Measurements from ENCODE around the gene ALAS2.
"Not testable (repeated sequence)": the region's sequence is repeated elsewhere in the genome, so short reads cannot be mapped to it uniquely, and the experiment has no call there.

ALAS2 gene

DNA sequence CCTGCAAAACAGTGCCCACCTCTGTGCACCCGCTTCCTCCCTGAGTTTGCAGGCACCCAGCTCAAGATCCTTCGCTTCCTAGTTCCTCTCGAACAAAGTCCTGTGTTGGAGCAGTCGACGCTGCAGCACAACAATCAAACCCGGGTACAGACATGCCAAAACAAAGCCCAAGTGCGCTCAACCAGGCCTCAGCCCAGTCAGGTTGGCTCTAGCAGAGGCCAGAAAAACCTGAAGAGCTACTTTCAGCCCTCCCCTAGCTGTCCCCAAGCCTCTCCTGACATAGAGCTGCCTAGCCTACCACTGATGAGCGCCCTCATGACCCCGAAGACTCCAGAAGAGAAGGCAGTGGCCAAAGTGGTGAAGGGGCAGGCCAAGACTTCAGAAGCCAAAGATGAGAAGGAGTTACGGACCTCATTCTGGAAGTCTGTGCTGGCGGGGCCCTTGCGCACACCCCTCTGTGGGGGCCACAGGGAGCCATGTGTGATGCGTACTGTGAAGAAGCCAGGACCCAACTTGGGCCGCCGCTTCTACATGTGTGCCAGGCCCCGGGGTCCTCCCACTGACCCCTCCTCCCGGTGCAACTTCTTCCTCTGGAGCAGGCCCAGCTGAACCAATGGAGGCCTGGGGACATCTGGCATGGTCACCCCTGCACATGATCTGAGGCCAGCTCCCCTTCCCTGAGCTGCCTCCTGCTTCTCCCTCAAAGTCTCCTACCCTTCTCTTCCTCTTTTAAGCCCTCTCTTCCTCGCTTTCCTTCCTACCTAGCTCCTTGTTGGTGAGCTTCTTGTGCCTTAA, 23.8 kb downstream of the ALAS2 start:
- in situ Hi-C loops (cut with HindIII; ENCODE audit: low sequenced_read_pairs): no loop called here

- in situ Hi-C loops (cut with HindIII; ENCODE audit: low sequenced_read_pairs): no loop called here
Observed at GRCh38 chrX:55005256-55005655, 25.5 kb downstream of the ALAS2 start.

DNA sequence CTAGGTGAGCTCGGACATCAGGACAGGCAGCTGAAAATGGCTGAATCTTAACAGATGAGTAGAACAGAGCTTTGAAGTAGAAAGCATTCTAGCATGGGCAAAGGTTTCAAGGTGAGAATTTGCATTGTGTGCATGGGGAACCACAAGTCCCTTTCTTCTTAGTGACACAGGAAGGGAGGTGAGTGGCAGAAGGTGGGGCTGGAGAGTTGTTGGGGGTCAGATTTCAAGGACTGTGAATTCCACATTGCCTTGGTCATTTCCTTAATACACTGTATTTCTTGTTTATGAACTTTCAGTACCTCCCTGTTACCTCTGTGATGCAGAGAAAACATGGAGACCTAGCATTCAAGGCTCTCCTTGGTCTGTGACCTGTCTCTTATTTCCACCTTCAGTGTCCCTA, 26.5 kb downstream of the ALAS2 start:
- in situ Hi-C loops (cut with HindIII; ENCODE audit: low sequenced_read_pairs): no loop called here

DNA sequence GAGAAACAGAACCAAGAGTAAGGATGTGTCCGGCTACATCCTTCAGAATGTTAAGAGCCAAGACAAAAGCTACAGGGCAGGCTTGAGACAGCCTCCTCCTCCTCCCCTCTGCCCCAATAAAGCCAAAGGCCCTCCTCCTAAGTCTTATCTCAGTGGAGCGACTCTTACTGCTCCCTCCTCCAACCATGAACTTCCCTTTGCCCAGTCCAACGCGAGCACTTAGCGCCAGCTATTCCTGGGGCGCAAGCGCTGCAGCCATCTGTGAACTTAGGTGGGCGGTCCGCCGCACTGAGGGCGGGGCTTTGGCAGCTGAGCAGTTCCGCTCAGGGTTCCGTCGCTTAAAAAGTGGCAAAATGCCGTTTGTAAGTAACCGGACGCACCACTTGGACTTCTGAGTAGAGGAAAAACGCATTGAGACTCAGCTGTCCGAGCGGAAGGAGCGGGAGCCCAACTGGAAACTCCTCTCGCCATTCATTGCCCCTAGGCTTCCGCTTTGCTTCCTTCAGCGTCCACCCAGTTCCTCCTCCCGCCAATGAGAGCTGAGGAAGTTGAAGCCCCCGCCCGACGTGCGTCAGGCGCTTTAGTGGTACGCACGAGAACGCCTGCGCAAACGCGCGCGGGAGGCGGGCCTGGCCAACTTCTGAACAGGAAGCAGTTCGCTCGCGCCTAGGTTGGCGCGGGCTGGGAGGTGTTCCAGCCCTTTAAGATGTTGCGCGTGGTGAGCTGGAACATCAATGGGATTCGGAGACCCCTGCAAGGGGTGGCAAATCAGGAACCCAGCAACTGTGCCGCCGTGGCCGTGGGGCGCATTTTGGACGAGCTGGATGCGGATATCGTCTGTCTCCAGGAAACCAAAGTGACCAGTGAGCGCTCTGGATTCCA, 30.8 kb downstream of the ALAS2 start, which contains the start of gene APEX2:
TSS of gene APEX2 (plus strand) at position 647 of the 882 bp plus-strand sequence. CDS start at position 707, 60 bp downstream.
- in situ Hi-C loops (cut with HindIII; ENCODE audit: low sequenced_read_pairs): no loop called here

DNA sequence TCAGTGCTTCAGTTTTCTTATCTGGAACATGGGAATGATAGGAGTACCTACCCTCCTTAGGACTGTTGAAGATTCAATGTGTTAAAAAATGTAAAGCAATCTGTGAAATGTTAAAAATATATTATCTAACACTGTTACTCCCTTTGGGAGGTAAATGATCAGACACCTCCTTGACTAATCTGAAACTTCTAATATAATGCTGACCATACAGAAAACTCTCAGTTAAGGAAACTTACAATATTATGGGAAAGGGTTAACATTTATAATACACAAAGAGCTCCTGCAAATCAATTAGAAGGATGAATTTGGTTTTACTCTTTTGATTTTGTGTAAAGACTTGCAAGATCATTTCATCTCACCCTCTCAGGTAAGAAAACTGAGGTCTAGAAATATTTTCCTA, 35.2 kb downstream of the ALAS2 start:
- in situ Hi-C loops (cut with HindIII; ENCODE audit: low sequenced_read_pairs): no loop called here

DNA sequence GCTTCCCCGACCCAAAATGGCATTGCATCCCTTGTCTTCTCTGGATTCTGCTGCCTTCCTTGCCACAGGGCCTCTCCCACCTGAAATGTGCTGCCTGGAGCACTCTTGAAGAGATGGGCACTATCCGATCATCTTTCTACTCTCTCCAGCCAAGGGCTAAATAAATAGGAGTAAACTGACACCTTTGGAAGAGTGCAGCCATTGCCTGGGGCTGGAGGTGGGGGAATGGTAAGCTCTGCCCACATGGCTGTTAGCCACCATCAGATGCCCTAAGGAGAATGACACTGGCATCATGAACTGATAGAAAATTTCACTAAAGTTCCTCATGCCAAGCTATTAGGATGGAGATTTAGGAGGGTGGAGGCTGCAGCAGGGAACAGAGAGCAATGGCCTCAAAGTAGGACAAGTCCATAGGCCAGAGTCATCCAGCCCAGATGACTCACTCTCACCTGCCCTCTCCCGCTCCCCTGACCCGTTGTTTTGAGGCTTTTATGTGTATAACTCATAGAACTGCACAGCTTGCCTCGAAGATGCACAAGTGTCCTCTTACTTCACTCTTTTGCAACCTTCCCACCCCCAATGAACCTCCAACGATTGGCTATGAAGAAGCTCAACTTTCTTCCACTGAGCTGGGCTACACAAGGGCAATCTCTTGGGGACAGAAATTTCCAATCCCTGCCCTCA, 36.0 kb downstream of the ALAS2 start:
- in situ Hi-C loops (cut with HindIII; ENCODE audit: low sequenced_read_pairs): no loop called here

- in situ Hi-C loops (cut with HindIII; ENCODE audit: low sequenced_read_pairs): no loop called here
Observed at GRCh38 chrX:54994099-54994498, 36.7 kb downstream of the ALAS2 start, which contains the start of gene PFKFB1. Gene PFKFB1, minus strand, starts transcription at chrX:54994188. Its CDS starts 181 bp downstream, at chrX:54994007.

- in situ Hi-C loops (cut with HindIII; ENCODE audit: low sequenced_read_pairs): no loop called here
Observed at GRCh38 chrX:54992911-54993622, 37.7 kb downstream of the ALAS2 start.

DNA sequence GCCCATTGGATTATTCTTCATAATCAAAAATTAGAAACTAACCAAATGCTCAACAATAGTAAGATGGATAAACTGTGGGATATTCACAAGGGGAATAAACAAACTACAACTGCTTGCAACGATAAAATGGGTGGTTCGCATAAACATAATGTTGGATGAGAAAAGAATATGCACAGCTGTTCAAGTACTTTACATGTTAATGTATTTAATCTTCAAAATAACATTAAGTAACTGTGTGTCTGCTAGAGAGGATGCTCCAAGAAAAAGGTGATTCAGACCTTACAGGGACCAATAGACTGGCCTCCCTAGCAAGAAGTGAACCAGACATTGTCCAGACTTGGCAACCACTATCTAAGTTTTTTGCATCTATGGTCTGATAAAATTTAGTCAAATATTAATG, 39.1 kb downstream of the ALAS2 start:
- in situ Hi-C loops (cut with HindIII; ENCODE audit: low sequenced_read_pairs): no loop called here

DNA sequence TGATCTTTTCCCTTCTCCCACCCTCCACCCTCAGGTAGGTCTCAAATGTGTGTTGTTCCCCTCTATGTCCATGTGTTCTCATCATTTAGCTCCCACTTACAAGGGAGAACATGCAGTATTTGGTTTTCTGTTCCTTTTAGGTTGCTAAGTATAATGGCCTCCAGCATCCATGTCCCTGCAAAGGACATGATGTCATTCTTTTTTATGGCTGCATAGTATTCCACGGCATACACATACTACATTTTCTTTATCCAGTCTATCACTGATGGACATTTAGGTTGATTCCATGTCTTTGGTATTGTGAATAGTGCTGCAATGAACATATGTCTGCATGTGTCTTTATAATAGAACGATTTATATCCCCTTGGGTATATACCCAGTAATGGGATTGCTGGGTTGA, 47.5 kb downstream of the ALAS2 start:
- in situ Hi-C loops (cut with HindIII; ENCODE audit: low sequenced_read_pairs): not testable (repeated sequence)

DNA sequence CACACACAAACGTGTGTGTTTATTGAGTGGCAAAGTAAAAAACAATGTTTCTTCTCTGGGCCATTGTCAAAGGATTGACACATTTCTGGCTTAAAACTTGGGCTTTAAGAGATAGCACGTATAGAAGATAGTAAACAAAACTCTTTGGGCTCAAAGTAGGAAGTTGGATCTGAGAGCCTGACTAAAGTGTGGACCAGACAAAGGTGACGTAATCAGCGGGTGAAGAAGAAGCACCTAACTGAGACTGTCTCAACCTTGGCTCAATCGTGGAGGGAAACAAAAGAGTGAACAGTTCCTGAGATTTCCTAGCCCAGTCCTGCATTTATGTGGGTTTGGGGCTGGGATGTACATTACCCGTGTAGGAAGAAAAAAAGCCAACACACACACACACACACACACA, 50.4 kb downstream of the ALAS2 start:
- in situ Hi-C loops (cut with HindIII; ENCODE audit: low sequenced_read_pairs): no loop called here

- in situ Hi-C loops (cut with HindIII; ENCODE audit: low sequenced_read_pairs): no loop called here
Observed at GRCh38 chrX:54979432-54979831, 51.3 kb downstream of the ALAS2 start.

DNA sequence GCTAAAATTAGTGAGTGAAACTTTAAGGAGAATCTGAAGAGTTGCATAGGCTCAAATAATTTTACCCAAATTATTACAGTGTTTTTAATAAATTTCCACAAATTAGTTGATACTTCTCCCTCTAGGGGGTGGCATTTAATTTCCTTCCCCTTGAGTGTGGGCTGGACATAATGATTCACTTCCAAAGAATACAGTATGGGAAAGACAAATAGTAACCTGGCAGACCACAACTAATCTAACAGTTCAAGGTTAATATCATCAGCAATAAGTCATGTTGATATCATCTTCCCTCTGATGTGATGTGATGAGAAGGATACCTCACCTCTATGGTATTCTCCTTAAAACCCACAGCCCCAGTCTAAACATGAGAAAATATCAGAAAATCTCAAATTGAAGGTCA, 52.3 kb downstream of the ALAS2 start:
- in situ Hi-C loops (cut with HindIII; ENCODE audit: low sequenced_read_pairs): no loop called here

DNA sequence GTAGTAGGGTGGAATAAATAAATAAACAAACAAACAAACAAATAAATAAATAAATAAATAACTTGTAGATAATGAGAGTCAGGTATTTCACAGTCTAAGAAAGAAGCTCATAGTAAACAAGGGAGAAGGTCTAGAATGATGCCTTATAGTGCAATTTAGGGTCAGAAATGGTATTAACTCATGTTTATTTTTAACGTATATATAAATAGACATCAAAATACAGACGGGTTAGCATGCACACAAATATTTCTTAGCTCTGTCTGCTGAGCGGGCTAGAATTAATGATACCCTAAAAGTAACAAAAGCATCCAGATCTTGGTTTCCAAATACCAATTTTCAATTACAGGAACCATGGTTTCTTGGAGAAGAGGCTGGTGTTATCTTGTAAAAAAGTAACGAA, 53.4 kb downstream of the ALAS2 start:
- in situ Hi-C loops (cut with HindIII; ENCODE audit: low sequenced_read_pairs): no loop called here

DNA sequence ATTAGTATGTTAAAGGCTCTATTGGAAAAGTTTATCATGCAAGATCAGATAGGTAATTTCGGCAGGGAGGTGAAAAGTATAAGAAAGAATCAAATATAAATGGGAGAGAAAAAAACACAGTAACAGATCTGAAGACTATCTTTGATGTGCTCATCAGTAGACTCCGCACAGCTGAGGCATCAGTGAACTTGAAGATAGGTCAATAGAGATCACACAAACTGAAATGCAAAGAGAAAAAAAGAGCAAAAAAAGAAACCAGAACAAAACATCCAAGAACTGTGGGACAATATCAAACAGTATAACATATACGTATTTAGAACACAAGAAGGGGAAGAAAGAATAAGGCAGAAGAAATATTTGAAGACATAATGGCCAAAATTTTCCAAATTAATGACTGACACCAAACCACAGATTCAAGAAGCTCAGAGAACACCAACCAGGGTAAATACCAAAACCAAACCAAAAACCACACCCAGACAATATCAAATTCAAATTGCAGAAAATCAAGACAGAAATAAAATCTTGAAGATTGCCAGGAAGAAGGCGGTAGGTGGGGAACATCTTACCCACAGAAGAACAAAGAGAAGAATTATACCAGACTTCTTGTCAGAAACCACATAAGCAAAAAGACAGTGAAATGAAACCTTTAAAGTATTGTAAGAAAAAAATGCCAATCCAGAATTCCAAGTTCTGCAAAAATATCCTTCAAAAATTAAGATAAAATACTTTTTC, 65.8 kb downstream of the ALAS2 start:
- in situ Hi-C loops (cut with HindIII; ENCODE audit: low sequenced_read_pairs): no loop called here

DNA sequence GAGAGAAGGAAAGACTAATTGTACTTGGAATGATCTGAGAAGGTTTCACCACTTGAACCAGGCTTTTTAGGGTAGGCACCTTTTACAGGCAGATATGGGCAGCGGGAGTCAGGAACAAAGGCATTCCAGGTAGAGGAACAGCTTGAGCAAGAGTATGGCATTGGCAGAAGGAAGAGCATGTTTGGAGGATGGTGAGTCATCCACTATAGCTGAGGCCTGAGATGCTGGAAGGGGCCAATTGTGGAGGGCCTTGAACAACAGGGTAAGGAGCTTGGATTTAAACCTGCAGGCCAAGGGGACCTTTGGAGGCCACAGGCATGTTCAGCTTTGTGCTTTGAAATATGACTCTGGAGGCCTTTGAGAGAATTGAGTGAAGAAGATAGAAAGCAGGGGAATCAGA, 69.0 kb downstream of the ALAS2 start:
- in situ Hi-C loops (cut with HindIII; ENCODE audit: low sequenced_read_pairs): no loop called here
